Stromal cell of bone marrow (primary cell): ENCODE measurements around the gene PPIG.
"Not testable (repeated sequence)": the region's sequence is repeated elsewhere in the genome, so short reads cannot be mapped to it uniquely, and the experiment has no call there.

Experiments
- DNase-seq: peaks from one replicate; pipeline ENCODE4 v3.0.0-alpha.2; 2012; ENCODE audit warnings: low read depth

PPIG gene

GRCh38 chr2:169664978-169665930, 81.1 kb downstream of the PPIG start:
- DNase-seq = no peak

GRCh38 chr2:169667583-169667982, 83.4 kb downstream of the PPIG start:
- no peak for DNase-seq

GRCh38 chr2:169670215-169670651, 86.1 kb downstream of the PPIG start:
- no peak for DNase-seq

GRCh38 chr2:169670937-169671336, 86.8 kb downstream of the PPIG start:
- DNase-seq = no peak

GRCh38 chr2:169672406-169672805, 88.3 kb downstream of the PPIG start:
- DNase-seq = no peak

- no peak for DNase-seq
Observed at GRCh38 chr2:169673106-169673505, 89.0 kb downstream of the PPIG start.

GRCh38 chr2:169673921-169674320, 89.8 kb downstream of the PPIG start:
- no peak for DNase-seq

GRCh38 chr2:169676357-169676756, 92.2 kb downstream of the PPIG start:
- no peak for DNase-seq

GRCh38 chr2:169676850-169677249, 92.7 kb downstream of the PPIG start:
- DNase-seq = no peak

- no peak for DNase-seq
Observed at GRCh38 chr2:169683054-169683424, 98.9 kb downstream of the PPIG start.

GRCh38 chr2:169683425-169684134, 99.4 kb downstream of the PPIG start:
- DNase-seq = no peak

GRCh38 chr2:169684135-169684565, 100.0 kb downstream of the PPIG start:
- DNase-seq = no peak

- DNase-seq = not testable (repeated sequence)
Observed at GRCh38 chr2:169684712-169685111, 100.6 kb downstream of the PPIG start.

GRCh38 chr2:169686825-169687224, 102.7 kb downstream of the PPIG start:
- DNase-seq = not testable (repeated sequence)

GRCh38 chr2:169687943-169688342, 103.8 kb downstream of the PPIG start:
- DNase-seq = not testable (repeated sequence)

- no peak for DNase-seq
Observed at GRCh38 chr2:169690958-169691357, 106.8 kb downstream of the PPIG start.
